Esophagus muscularis mucosa (tissue), 4 donors: ENCODE results near the gene MAL. TPM values are rescaled to one million over a fixed set of nuclear protein-coding genes. Genes with fewer than 3 reads are reported as not detected.

ENCODE experiments used
- DNase-seq: peaks from one replicate; pipeline ENCODE4 v3.0.0-alpha.2; 2017; ENCODE audit errors: extremely low spot score
- H3K27ac ChIP-seq, 4 donors: fragments of 200-600 bp; sonication (generic); replicated peaks in 1 of 4; 1 replicate in 3 of 4; 2 replicates in 1 of 4; pipeline ENCODE4 v1.5.1; 2016 to 2019; ENCODE audit warnings: mild to moderate bottlenecking in 1 of 4
- H3K27me3 ChIP-seq, 4 donors: fragments of 200-600 bp; sonication (generic); one replicate each; pipeline versions ENCODE4 v1.5.1 to v1.6.0; 2016 to 2019
- H3K36me3 ChIP-seq, 4 donors: fragments of 200-600 bp; sonication (generic); one replicate each; pipeline ENCODE4 v1.5.1; 2016 to 2019
- H3K4me1 ChIP-seq, 4 donors: fragments of 200-600 bp; sonication (generic); one replicate each; pipeline ENCODE4 v1.5.1; 2016 to 2019
- H3K4me3 ChIP-seq, 4 donors: fragments of 200-600 bp; sonication (generic); 1 replicate in 2 of 4; 2 replicates in 2 of 4; pipeline ENCODE4 v1.5.1; 2016 to 2019; ENCODE audit warnings: mild to moderate bottlenecking in 4 of 4, moderate library complexity in 1 of 4
- H3K9me3 ChIP-seq, 4 donors: fragments of 200-600 bp; sonication (generic); 1 replicate in 3 of 4; 2 replicates in 1 of 4; pipeline ENCODE4 v1.5.1; 2016 to 2019
- CTCF ChIP-seq, 3 experiments: fragments of 200-600 bp in 2 of 3; fragments of 450-650 bp in 1 of 3; sonication (generic) in 2 of 3; IDR thresholded peaks; one replicate each; pipeline ENCODE4 v1.5.1; 2017 to 2019; ENCODE audit warnings: antibody characterized with exemption in 3 of 3, mild to moderate bottlenecking in 2 of 3, moderate library complexity in 1 of 3
- EP300 ChIP-seq: sonication (generic); formaldehyde crosslinking; IDR thresholded peaks from one replicate; pipeline ENCODE4 v1.6.1; 2017; ENCODE audit warnings: antibody characterized with exemption
- POLR2A ChIP-seq: fragments of 450-650 bp; IDR thresholded peaks from one replicate; pipeline ENCODE4 v1.6.1; 2017; ENCODE audit warnings: antibody characterized with exemption, moderate library complexity, mild to moderate bottlenecking, low read depth
- POLR2AphosphoS5 ChIP-seq, 2 donors: sonication (generic); formaldehyde crosslinking; IDR thresholded peaks; one replicate each; pipeline ENCODE4 v1.6.1; 2017; ENCODE audit warnings: antibody characterized with exemption in 2 of 2
- WGBS: methylation state at CpG from one replicate; pipeline ENCODE4 v1.1.5; 2018; 5-methylcytosine and 5-hydroxymethylcytosine counted together
- intact Hi-C: fragments of 100-400 bp; cut with DNase I; formaldehyde crosslinking; loops from one replicate; pipeline ENCODE4 v1.15.1; 2023
- total RNA-seq, 4 donors: library from RNA; depleted of rRNA; stranded (reverse); fragments of >200 nt; gene quantifications; one replicate each; pipeline versions ENCODE4 v1.1.0 to v1.2.1, GENCODE V29; 2016

Gene MAL
- total RNA-seq, 4 donors from 2014 or later, result 23.3 to 46.2 (median 36.6) TPM

GRCh38 chr2:95014126-95014708 is 11.3 kb upstream of the MAL start:
- TF ChIP-seq EP300 (no peak), POLR2A (no peak), CTCF (IDR thresholded peaks at IDR 0.05) (no peak), POLR2AphosphoS5 (IDR thresholded peaks at IDR 0.05) (no peak)
- Histone ChIP-seq H3K4me3 (no peak overlapping the region), H3K27ac (no peak overlapping the region), H3K27me3 (no peaks in the 10 kb centered on the region), H3K4me1 (no peaks in the 10 kb centered on the region), H3K9me3 (no peaks in the 10 kb centered on the region), H3K36me3 (no peaks in the 10 kb centered on the region)
- intact Hi-C loops, result no loop called here
- no peak for DNase-seq
- WGBS, result 80% methylated on average over 10 of the region's 10 CpGs

- Histone ChIP-seq H3K4me3 (no peak overlapping the region), H3K4me1 (no peaks in the 10 kb centered on the region), H3K9me3 (no peaks in the 10 kb centered on the region), H3K36me3 (no peaks in the 10 kb centered on the region), H3K27me3 (no peaks in the 10 kb centered on the region), H3K27ac (no peak overlapping the region)
- WGBS, result 81% methylated on average over 15 of the region's 15 CpGs
- intact Hi-C loops, result no loop called here
- no peak for DNase-seq
- TF ChIP-seq CTCF (IDR thresholded peaks at IDR 0.05) (no peak), POLR2AphosphoS5 (IDR thresholded peaks at IDR 0.05) (no peak), EP300 (no peak), POLR2A (no peak)
Measured at GRCh38 chr2:95015261-95015912, 10.1 kb upstream of the MAL start.

- Histone ChIP-seq H3K27me3 (peaks cover 0 to 6% (median 0%) of the 10 kb centered on the region in 4 donors), H3K27ac (no peak overlapping the region), H3K4me1 (no peaks in the 10 kb centered on the region), H3K9me3 (no peaks in the 10 kb centered on the region), H3K36me3 (no peaks in the 10 kb centered on the region), H3K4me3 (no peak overlapping the region)
- no peak for DNase-seq
- intact Hi-C loops, result no loop called here
- WGBS, result 86% methylated on average over 9 of the region's 9 CpGs
- TF ChIP-seq POLR2A (no peak), EP300 (no peak), CTCF (IDR thresholded peaks at IDR 0.05) (no peak), POLR2AphosphoS5 (IDR thresholded peaks at IDR 0.05) (no peak)
Measured at GRCh38 chr2:95016616-95017015, 8.9 kb upstream of the MAL start.

- H3K4me1 ChIP-seq, result peaks cover 0 to 2% (median 0%) of the 10 kb centered on the region in 4 donors
- no peak for DNase-seq
- WGBS, result 72% methylated on average over 9 of the region's 9 CpGs
- H3K4me3 ChIP-seq, result no peak overlapping the region
- no peak overlapping the region for H3K27ac ChIP-seq
- H3K27me3 ChIP-seq, result peaks cover 0 to 9% (median 0%) of the 10 kb centered on the region in 4 donors
- TF ChIP-seq CTCF (IDR thresholded peaks at IDR 0.05), result no peak
- TF ChIP-seq POLR2AphosphoS5 (IDR thresholded peaks at IDR 0.05), result no peak
- no peak for TF ChIP-seq POLR2A
- no peak for TF ChIP-seq EP300
- no peaks in the 10 kb centered on the region for H3K9me3 ChIP-seq
- intact Hi-C loops, result no loop called here
- no peaks in the 10 kb centered on the region for H3K36me3 ChIP-seq
Measured at GRCh38 chr2:95017071-95017501, 8.4 kb upstream of the MAL start.

GRCh38 chr2:95017836-95018235 is 7.7 kb upstream of the MAL start:
- Histone ChIP-seq H3K4me1 (peaks cover 0 to 9% (median 2%) of the 10 kb centered on the region in 4 donors), H3K9me3 (no peaks in the 10 kb centered on the region), H3K4me3 (no peak overlapping the region), H3K27me3 (peaks cover 0 to 17% (median 3%) of the 10 kb centered on the region in 4 donors), H3K36me3 (no peaks in the 10 kb centered on the region), H3K27ac (no peak overlapping the region)
- intact Hi-C loops, result no loop called here
- no peak for DNase-seq
- WGBS, result 82% methylated on average over 12 of the region's 12 CpGs
- no peak for TF ChIP-seq POLR2A
- TF ChIP-seq CTCF (IDR thresholded peaks at IDR 0.05), result no peak
- no peak for TF ChIP-seq EP300
- no peak for TF ChIP-seq POLR2AphosphoS5 (IDR thresholded peaks at IDR 0.05)
